GM23338 (cell line): ENCODE results near the gene ZNF638. TPM values are rescaled to one million over a fixed set of nuclear protein-coding genes. Genes with fewer than 3 reads are reported as not detected.
A peak's percentile ranks its signal among the peaks of the same experiment; 100 is the strongest.

Source experiments
- ATAC-seq: fragments of 200-7000 bp; cut with Tn5 transposase; 3 replicates; pipeline ENCODE4 v1.9.1; 2020
- DNase-seq: peaks from one replicate; pipeline ENCODE4 v3.0.0-alpha.2; 2015; ENCODE audit warnings: low spot score
- H2AFZ ChIP-seq: fragments of 200-600 bp; sonication (generic); 2 replicates; pipeline ENCODE4 v1.8.0; 2016; ENCODE audit warnings: antibody characterized with exemption, mild to moderate bottlenecking, moderate library complexity
- H3F3A ChIP-seq: fragments of 200-600 bp; sonication (generic); replicated peaks from 2 replicates; pipeline ENCODE4 v1.8.0; 2017; ENCODE audit warnings: antibody characterized with exemption, mixed run types, low read depth
- H3K27ac ChIP-seq: fragments of 200-600 bp; sonication (generic); 2 replicates; pipeline ENCODE4 v1.6.1; 2016; ENCODE audit warnings: low read depth
- H3K27me3 ChIP-seq: fragments of 200-600 bp; sonication (generic); 2 replicates; pipeline ENCODE4 v1.8.0; 2016; ENCODE audit warnings: mild to moderate bottlenecking, mixed run types, moderate library complexity; ENCODE audit not compliant: insufficient read depth
- H3K36me3 ChIP-seq: fragments of 200-600 bp; sonication (generic); 2 replicates; pipeline ENCODE4 v1.8.0; 2016; ENCODE audit warnings: mild to moderate bottlenecking; ENCODE audit not compliant: insufficient read depth
- H3K4me1 ChIP-seq: fragments of 200-600 bp; sonication (generic); 2 replicates; pipeline ENCODE4 v1.8.0; 2016; ENCODE audit warnings: mild to moderate bottlenecking, moderate library complexity; ENCODE audit not compliant: insufficient read depth
- H3K4me2 ChIP-seq: fragments of 200-600 bp; sonication (generic); 2 replicates; pipeline ENCODE4 v1.7.1; 2017; ENCODE audit warnings: mixed run types
- H3K4me3 ChIP-seq: fragments of 200-600 bp; sonication (generic); 2 replicates; pipeline ENCODE4 v1.6.1; 2016; ENCODE audit warnings: mixed run types
- H3K79me2 ChIP-seq: fragments of 200-600 bp; sonication (generic); replicated peaks from 2 replicates; pipeline ENCODE4 v1.8.0; 2017; ENCODE audit warnings: mild to moderate bottlenecking; ENCODE audit not compliant: insufficient read depth
- H3K9me2 ChIP-seq: fragments of 200-600 bp; sonication (generic); 2 replicates; pipeline ENCODE4 v1.8.0; 2017; ENCODE audit not compliant: insufficient read depth
- H4K20me1 ChIP-seq: fragments of 200-600 bp; sonication (generic); replicated peaks from 2 replicates; pipeline ENCODE4 v1.8.0; 2017; ENCODE audit warnings: mild to moderate bottlenecking; ENCODE audit not compliant: insufficient read depth
- H3K27ac Mint-ChIP-seq: 2 replicates; pipeline ENCODE4 v1.8.0; 2020; ENCODE audit warnings: inconsistent platforms, mild to moderate bottlenecking, moderate library complexity, mixed read lengths
- H3K27me3 Mint-ChIP-seq: 3 replicates; pipeline ENCODE4 v1.8.0; 2022; ENCODE audit warnings: low read depth, mild to moderate bottlenecking, moderate library complexity, mixed read lengths, inconsistent platforms; ENCODE audit not compliant: insufficient read depth, poor library complexity
- H3K36me3 Mint-ChIP-seq: 3 replicates; pipeline ENCODE4 v1.8.0; 2021; ENCODE audit warnings: low read depth, mild to moderate bottlenecking, inconsistent platforms, moderate library complexity, mixed read lengths
- H3K4me1 Mint-ChIP-seq: 3 replicates; pipeline ENCODE4 v1.8.0; 2020; ENCODE audit warnings: mild to moderate bottlenecking, inconsistent platforms, mixed read lengths
- H3K4me3 Mint-ChIP-seq: 3 replicates; pipeline ENCODE4 v1.8.0; 2021; ENCODE audit warnings: moderate library complexity, mild to moderate bottlenecking, inconsistent platforms, mixed read lengths
- H3K9me3 Mint-ChIP-seq: 3 replicates; pipeline ENCODE4 v1.8.0; 2020; ENCODE audit warnings: moderate library complexity, mild to moderate bottlenecking, inconsistent platforms, mixed read lengths
- EZH2phosphoT487 ChIP-seq: fragments of 200-600 bp; sonication (generic); IDR thresholded peaks from one replicate; pipeline ENCODE4 v1.8.1; 2018; ENCODE audit warnings: antibody characterized with exemption; ENCODE audit not compliant: unreplicated experiment
- JUNB ChIP-seq: IDR thresholded peaks from one replicate; pipeline ENCODE4 v1.6.1; 2016; ENCODE audit warnings: antibody characterized with exemption; ENCODE audit not compliant: unreplicated experiment
- NANOG ChIP-seq: IDR thresholded peaks from 2 replicates; pipeline ENCODE4 v1.6.1; 2016; ENCODE audit warnings: antibody characterized with exemption, borderline replicate concordance
- POLR2AphosphoS5 ChIP-seq: IDR thresholded peaks from 2 replicates; pipeline ENCODE4 v1.6.1; 2016; ENCODE audit warnings: antibody characterized with exemption, low read depth
- polyA plus RNA-seq: library from polyadenylated mRNA; unstranded; fragments of >200 nt; fragmentation: Nextera tagmentation; extraction: Ambion mirVana; gene quantifications from 2 replicates; pipeline ENCODE4 v1.2.1, GENCODE V29; 2016
- total RNA-seq: library from RNA; depleted of rRNA; stranded (reverse); fragments of >200 nt; shearing (Covaris generic); gene quantifications from 2 replicates; pipeline ENCODE4 v1.2.3, GENCODE V29; 2014
- TF ChIP-seq, protein P1 (sequence below), 2 experiments: fragments of 200-600 bp in 1 of 2; sonication (generic) in 1 of 2; conservative IDR thresholded peaks; 2 replicates each; pipeline versions ENCODE4 v1.5.1 to v1.6.1; 2016 to 2017; ENCODE audit warnings: antibody characterized with exemption in 2 of 2, low read depth in 2 of 2, mild to moderate bottlenecking in 2 of 2, moderate library complexity in 1 of 2

The ZNF638 gene
- total and polyA plus RNA-seq, 2 experiments from 2014 or later, result 185 to 190 TPM

GRCh38 chr2:71454221-71455010 is 122.8 kb downstream of the ZNF638 start (continued):
- TF ChIP-seq NANOG (no peak), JUNB (no peak), EZH2phosphoT487 (no peak)
- TF ChIP-seq, protein P1, sequence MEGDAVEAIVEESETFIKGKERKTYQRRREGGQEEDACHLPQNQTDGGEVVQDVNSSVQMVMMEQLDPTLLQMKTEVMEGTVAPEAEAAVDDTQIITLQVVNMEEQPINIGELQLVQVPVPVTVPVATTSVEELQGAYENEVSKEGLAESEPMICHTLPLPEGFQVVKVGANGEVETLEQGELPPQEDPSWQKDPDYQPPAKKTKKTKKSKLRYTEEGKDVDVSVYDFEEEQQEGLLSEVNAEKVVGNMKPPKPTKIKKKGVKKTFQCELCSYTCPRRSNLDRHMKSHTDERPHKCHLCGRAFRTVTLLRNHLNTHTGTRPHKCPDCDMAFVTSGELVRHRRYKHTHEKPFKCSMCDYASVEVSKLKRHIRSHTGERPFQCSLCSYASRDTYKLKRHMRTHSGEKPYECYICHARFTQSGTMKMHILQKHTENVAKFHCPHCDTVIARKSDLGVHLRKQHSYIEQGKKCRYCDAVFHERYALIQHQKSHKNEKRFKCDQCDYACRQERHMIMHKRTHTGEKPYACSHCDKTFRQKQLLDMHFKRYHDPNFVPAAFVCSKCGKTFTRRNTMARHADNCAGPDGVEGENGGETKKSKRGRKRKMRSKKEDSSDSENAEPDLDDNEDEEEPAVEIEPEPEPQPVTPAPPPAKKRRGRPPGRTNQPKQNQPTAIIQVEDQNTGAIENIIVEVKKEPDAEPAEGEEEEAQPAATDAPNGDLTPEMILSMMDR (conservative IDR thresholded peaks at IDR 0.05; ENCODE audit: low read depth in 2 of 2), result no peak

GRCh38 chr2:71455011-71455740 is 123.6 kb downstream of the ZNF638 start:
- Histone ChIP-seq H3K36me3 (no peaks in the 10 kb centered on the region), H3K4me1 (peaks cover 48% of the 10 kb centered on the region), H3K79me2 (0 out of 2 replicates have a peak, but pooled peaks cover 9% of the 10 kb centered on the region), H2AFZ (no peak overlapping the region), H4K20me1 (no peaks in the 10 kb centered on the region; the same call in 1 of the 2 replicates), H3K4me3 (peak overlapping the region; percentile 86), H3K4me2 (peak overlapping the region; percentile 76), H3K27ac (peak overlapping the region; percentile 92), H3F3A (peaks cover 15% of the 10 kb centered on the region; the same call in 1 of the 2 replicates), H3K27me3 (peaks cover 30% of the 10 kb centered on the region), H3K9me2 (no peaks in the 10 kb centered on the region)
- Mint-ChIP-seq H3K36me3 (peaks cover 4% of the 10 kb centered on the region; the same call in 1 of the 3 replicates), H3K9me3 (no peaks in the 10 kb centered on the region), H3K4me3 (peak overlapping the region; percentile 69), H3K27ac (peak overlapping the region; percentile 95), H3K4me1 (peaks cover 61% of the 10 kb centered on the region), H3K27me3 (peaks cover 36% of the 10 kb centered on the region)
- ATAC-seq (peak; percentile 3), DNase-seq (peak; percentile 46)
- no peak for TF ChIP-seq POLR2AphosphoS5
- TF ChIP-seq, protein P1 (conservative IDR thresholded peaks at IDR 0.05; ENCODE audit: low read depth in 2 of 2), result peak in 1 of 2 experiments; percentile 36; a peak in 2 of 4 replicates
